Brain microvascular endothelial cell (primary cell): ENCODE measurements around the gene EIF1B.

ENCODE experiments used
- DNase-seq: peaks from one replicate; pipeline ENCODE4 v3.0.0-alpha.2; 2020
- H3K27ac ChIP-seq: fragments of 250-450 bp; sonication (Bioruptor Pico); 2 replicates; pipeline ENCODE4 v1.5.1; 2020; ENCODE audit warnings: mild to moderate bottlenecking, moderate library complexity
- H3K27me3 ChIP-seq: fragments of 250-450 bp; sonication (Bioruptor Pico); replicated peaks from 2 replicates; pipeline ENCODE4 v1.5.1; 2020; ENCODE audit warnings: mild to moderate bottlenecking
- H3K36me3 ChIP-seq: fragments of 250-450 bp; sonication (Bioruptor Pico); replicated peaks from 2 replicates; pipeline ENCODE4 v1.5.1; 2020; ENCODE audit warnings: mild to moderate bottlenecking
- H3K4me3 ChIP-seq: 2 replicates; pipeline ENCODE4 v1.5.1; 2011; ENCODE audit warnings: low read depth, mild to moderate bottlenecking, control low read depth, low read length, moderate library complexity
- in situ Hi-C: cut with HindIII; loops from 2 replicates; pipeline ENCODE4 v1.10.0; 2017; ENCODE audit warnings: low sequenced_read_pairs, low pct_ligation_motif_present
- TF ChIP-seq, protein P1 (sequence below): IDR thresholded peaks from 2 replicates; pipeline ENCODE4 v1.5.1; 2011; ENCODE audit warnings: low read depth, mild to moderate bottlenecking, moderate library complexity, low read length, control low read depth, inconsistent platforms; ENCODE audit errors: missing control alignments

EIF1B gene

DNA sequence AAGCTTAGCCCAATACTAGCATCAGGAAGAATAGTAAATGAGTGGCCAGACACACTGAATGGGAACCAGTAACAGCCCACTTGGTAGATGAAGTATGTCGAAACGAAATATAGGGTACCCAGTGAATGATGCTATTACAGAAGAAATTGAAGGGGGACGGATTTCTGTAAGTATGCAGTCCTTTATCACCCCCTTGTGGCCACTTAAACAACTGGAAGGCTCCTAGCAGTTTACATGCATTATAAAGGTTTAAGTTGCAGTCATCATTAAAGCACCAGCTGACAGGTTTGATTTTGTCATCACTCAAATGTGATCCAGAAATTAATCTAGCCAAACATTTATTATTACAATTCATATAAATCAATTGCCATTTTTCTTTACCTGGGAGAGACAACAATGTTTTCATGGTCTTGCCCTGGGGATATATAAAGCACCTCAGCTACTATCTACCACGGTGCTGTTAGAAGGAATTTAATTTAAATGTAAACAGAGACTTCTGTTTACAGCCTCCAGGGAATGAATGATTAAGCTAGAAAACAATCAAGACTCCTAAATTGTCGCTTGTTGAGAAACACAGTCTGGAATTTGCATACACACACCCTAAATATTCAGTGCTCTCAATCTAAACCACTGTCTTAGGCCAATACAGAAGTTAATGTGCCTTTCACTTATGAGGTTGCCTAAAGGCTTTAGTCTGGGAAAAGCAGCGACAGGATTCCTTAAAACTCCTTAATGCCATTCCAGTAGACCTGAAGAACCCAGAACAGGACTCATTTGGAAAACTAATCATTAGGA, 7.8 kb downstream of the EIF1B start:
- Histone ChIP-seq H3K27me3 (no peaks in the 10 kb centered on the region), H3K36me3 (peaks cover 9% of the 10 kb centered on the region), H3K4me3 (no peak overlapping the region), H3K27ac (no peak overlapping the region)
- in situ Hi-C loops = no loop called here
- TF ChIP-seq, protein P1, sequence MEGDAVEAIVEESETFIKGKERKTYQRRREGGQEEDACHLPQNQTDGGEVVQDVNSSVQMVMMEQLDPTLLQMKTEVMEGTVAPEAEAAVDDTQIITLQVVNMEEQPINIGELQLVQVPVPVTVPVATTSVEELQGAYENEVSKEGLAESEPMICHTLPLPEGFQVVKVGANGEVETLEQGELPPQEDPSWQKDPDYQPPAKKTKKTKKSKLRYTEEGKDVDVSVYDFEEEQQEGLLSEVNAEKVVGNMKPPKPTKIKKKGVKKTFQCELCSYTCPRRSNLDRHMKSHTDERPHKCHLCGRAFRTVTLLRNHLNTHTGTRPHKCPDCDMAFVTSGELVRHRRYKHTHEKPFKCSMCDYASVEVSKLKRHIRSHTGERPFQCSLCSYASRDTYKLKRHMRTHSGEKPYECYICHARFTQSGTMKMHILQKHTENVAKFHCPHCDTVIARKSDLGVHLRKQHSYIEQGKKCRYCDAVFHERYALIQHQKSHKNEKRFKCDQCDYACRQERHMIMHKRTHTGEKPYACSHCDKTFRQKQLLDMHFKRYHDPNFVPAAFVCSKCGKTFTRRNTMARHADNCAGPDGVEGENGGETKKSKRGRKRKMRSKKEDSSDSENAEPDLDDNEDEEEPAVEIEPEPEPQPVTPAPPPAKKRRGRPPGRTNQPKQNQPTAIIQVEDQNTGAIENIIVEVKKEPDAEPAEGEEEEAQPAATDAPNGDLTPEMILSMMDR = peak; percentile 77
- DNase-seq = peak; percentile 72

DNA sequence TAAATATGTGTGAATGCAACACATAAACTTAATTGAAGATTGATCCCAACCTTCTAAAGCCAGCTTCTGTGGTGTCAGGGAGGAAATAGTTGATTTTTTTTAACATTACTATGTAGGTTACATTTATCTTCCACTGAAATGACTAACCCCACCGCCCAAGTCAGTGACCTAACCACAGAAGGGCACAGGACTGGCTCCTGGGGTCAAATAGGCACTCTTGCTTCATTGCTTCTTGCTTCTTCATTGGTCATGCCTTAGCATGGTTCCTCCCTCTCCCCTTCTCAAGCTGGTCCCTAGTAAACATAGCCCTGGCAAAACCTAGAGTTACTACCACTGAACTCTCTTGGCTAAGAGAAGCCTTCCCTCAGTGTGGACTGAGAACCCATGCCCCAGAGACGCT, 12.3 kb downstream of the EIF1B start:
- TF ChIP-seq, protein P1 = no peak
- Histone ChIP-seq H3K27me3 (no peaks in the 10 kb centered on the region), H3K36me3 (no peaks in the 10 kb centered on the region), H3K4me3 (no peak overlapping the region), H3K27ac (no peak overlapping the region)
- no peak for DNase-seq
- in situ Hi-C loops = no loop called here

DNA sequence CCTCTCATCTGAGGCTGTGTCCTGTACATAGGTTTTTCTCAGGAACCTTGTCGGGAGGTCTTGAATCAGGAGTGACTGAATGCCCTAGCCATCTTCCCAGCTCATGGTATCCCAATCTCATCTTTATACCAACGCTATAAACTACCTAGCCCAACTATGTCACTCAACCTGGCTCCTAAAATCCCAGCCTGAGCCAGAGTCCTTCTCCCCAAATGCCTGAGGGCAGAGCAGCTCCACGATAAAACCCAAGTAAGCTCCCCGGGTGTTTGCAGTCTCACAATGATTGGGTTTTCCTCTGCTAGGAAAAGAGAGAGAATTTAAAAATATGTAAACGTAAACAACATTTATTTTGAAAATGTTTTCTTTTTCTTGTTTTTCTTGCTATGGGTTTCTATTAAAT, 14.4 kb downstream of the EIF1B start:
- Histone ChIP-seq H3K27ac (no peak overlapping the region), H3K27me3 (no peaks in the 10 kb centered on the region), H3K4me3 (no peak overlapping the region), H3K36me3 (no peaks in the 10 kb centered on the region)
- in situ Hi-C loops = no loop called here
- TF ChIP-seq, protein P1 = no peak
- no peak for DNase-seq

DNA sequence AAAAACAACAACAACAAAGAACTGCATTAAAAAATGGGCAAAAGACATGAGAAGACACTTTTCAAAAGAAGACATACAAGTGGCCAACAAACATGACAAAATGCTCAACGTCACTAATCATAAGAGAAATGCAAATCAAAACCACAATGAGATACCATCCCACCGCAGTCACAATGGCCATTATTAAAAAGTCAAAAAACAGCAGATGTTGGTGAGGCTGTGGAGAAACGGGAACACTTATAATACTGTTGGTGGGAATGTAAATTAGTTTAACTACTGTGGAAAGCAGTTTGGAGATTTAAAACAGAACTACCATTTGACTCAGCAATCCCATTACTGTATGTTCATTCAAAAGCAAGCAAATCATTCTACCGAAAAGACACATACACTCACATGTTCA, 15.1 kb downstream of the EIF1B start:
- Histone ChIP-seq H3K27me3 (no peaks in the 10 kb centered on the region), H3K4me3 (no peak overlapping the region), H3K27ac (no peak overlapping the region), H3K36me3 (no peaks in the 10 kb centered on the region)
- TF ChIP-seq, protein P1 = no peak
- DNase-seq = no peak
- in situ Hi-C loops = no loop called here

DNA sequence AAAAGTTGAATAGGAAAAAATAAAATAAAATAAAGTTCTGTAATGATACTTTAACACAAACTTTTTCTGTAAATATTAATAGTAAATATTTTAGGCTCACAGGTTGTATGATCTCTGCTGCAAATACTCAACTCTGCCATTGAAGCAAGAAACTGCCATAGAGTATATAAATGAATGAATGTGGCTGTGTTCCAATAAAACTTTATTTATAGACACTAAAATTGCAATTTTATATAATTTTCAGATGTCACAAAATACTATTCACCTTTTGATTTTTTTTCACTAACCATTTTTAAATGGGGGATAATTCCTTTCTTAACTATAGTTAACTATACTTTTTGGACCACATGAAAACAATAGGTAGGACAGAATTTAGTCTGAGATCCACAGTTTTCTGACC, 16.0 kb downstream of the EIF1B start:
- Histone ChIP-seq H3K27me3 (no peaks in the 10 kb centered on the region), H3K4me3 (no peak overlapping the region), H3K27ac (no peak overlapping the region), H3K36me3 (no peaks in the 10 kb centered on the region)
- in situ Hi-C loops = no loop called here
- TF ChIP-seq, protein P1 = no peak
- DNase-seq = no peak

DNA sequence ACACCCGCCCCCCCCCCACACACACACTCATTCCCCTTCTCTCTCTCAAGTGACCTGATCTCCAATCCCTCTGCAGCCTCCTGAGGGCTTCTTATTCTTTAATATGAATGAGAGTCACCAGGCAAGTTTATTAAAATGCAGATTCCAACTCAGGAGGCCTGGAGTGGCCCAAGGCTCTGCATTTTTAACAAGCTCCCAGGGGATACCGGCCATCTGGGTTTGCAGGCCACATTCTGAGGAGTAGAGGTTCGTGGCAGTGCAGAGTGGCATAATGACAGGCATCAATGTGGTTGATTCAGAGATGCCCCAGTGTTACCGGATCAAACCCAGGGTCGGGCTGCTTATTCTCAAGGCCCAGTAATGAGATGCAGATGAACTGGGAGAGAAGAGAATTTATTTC, 18.9 kb downstream of the EIF1B start:
- TF ChIP-seq, protein P1 = no peak
- DNase-seq = no peak
- H3K27ac ChIP-seq = no peak overlapping the region
- in situ Hi-C loops = no loop called here
- H3K4me3 ChIP-seq = no peak overlapping the region
- no peaks in the 10 kb centered on the region for H3K36me3 ChIP-seq
- no peaks in the 10 kb centered on the region for H3K27me3 ChIP-seq
